ENCODE measurements around the gene C1QTNF9.
A peak's percentile ranks its signal among the peaks of the same experiment; 100 is the strongest.
"Not testable (repeated sequence)": the region's sequence is repeated elsewhere in the genome, so short reads cannot be mapped to it uniquely, and the experiment has no call there.

C1QTNF9 gene, protein sequence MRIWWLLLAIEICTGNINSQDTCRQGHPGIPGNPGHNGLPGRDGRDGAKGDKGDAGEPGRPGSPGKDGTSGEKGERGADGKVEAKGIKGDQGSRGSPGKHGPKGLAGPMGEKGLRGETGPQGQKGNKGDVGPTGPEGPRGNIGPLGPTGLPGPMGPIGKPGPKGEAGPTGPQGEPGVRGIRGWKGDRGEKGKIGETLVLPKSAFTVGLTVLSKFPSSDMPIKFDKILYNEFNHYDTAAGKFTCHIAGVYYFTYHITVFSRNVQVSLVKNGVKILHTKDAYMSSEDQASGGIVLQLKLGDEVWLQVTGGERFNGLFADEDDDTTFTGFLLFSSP

DNA sequence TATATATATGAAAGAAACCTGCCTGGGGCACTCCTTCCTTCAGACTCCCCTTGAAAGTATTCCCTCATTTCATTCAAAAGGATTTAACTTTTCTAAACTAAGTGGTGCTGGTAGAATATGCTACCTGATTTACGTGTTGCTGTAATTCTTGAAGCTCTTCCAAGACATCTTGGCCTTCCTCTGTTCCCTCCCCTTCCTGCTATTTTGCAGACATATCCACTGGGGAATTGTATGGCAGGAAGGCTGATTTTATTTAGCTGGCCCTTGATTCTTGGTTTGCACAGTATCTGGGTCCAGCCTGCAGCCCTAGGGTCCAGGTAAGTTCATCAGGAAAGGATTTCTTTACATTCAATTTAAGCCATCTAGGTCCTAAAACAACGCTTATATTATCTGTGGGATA, at the start of gene C1QTNF9:
TSS of gene C1QTNF9 (plus strand) at position 281 of the 400 bp plus-strand sequence. CDS start 6,424 bp downstream, outside the sequence.
- DNase-seq = not testable (repeated sequence)

DNA sequence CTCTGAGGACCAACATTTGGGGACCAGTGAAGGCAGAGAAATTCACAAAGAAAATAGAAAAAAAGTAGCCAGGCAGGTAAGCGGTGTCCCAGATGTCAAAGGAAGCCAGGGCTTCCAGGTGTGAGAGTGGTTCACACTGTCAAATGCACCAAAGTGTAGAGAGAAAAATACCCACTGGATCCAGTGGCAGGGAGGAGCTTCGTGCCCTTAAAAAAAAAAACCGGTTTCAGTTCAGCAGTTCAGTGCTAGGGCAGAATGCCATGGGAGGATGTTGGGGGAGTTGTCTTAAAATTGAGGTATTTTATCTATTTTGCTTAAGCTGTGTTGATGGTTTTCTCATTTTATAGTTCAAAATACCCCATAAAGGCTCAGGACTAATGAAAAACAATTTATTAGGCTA, 47.8 kb upstream of the C1QTNF9 start:
- DNase-seq = no peak

DNA sequence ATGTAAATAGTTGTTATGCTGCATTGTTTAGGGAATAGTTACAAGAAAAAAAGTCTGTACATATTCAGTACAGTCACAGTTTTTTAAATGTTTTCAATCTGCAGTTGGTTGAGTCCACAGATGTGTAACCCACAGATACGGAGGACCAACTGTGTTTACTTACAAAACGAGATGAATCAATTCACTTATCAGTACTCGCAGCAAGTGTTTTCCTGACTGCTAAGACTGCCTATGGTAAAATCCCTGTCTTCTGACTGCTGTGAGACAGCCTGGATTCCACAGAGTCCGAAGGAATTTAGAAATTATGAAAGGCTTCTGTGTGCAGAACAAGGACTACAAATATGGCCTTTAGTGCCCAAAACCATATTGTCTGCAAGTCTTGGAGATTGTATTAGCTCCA, 45.7 kb upstream of the C1QTNF9 start:
- peak; percentile 32 for DNase-seq

DNA sequence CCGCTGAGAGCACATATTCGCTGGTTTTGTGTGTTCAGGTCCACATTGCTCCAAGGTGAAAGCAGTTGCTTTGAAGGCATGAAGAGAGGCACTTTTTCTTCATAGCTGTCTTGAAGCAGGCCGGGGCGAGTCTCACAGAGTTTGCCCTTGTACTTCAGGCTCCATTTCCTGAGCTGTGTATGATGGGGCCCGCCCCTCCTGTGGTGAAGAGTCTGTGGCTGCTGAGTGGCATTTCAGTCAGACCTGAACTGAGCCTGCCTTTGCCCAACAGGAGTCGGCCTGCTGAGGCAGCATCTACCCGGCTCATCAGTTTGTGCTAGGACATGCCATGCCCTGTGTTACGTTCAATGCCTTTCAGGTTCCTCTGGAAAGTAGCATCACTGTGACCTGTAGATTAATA, 44.4 kb upstream of the C1QTNF9 start:
- DNase-seq = peak; percentile 94

DNA sequence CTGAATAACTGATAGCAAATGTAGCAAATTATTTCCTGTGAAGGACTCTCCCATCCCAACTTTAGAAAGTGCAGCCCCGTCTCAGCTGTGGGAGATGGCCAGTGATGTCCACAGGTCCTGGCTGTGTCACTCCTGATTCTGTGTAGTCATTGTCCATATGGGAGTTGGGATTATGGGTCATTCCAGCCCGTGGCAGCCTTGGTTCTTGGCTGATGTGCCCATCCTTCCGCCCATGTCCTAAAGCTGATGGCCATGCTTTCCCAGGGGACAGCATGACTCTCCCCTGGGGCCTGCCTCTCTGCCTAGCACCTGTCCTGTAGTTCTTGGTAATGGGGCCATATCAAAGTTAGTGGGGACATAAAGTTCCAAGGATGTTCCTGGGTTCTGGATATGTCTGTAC, 43.9 kb upstream of the C1QTNF9 start:
- no peak for DNase-seq

DNA sequence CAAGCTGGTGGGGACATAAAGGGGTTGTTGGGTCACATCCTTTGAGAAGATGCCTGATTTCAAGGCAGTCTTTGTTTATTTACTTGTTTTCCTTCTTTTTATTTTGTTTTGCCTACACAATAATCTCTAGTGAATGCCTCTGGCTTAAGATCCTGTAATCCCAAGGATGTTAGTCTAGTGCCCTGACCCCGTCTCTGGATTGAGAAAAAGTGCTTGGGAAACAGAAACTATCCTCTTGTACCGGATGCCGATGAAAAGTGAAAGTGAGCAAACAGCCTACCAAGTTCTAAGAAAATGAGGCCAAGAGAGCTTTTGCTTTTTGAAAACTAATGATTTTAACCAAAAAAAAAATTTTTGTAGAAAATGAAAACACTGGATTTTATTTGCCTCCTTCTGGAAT, 42.1 kb upstream of the C1QTNF9 start:
- DNase-seq = peak; percentile 70

DNA sequence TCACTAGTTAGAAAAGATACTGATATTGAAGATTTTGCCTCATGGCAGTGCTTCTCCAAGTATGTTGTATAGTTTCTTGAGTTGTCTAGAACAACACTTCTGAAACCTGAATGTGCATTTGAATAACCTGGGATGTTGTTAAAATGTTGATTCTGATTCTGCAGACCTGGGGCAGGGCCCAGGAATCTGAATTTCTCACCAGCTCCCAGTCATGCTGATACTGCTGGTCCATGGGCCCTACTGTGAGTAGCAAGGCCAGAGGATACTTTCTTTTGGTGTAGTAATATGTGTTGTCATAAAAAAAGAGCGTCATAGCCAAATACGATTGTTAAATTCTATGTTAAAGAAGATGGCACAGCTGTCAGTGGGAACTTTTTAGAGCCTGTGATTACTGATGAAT, 41.6 kb upstream of the C1QTNF9 start:
- DNase-seq = peak; percentile 50

DNA sequence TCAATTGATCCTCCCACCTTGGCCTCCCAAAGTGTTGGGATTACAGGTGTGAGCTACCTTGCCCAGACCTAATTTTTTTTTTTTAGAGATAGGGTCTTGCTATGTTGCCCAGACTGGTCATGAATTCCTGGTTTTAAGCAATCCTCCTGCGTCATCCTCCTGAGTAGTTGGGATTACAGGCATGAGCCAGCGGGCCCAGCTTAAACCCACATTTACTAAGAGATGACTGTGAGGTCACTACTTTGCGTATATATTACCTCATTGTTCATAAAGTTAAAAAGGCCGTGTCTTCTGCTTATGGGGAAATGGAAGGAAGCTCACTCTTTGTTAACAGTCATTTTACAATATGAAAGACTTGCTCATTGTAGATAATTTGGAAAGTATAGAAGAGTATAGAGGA, 39.6 kb upstream of the C1QTNF9 start:
- DNase-seq = no peak

DNA sequence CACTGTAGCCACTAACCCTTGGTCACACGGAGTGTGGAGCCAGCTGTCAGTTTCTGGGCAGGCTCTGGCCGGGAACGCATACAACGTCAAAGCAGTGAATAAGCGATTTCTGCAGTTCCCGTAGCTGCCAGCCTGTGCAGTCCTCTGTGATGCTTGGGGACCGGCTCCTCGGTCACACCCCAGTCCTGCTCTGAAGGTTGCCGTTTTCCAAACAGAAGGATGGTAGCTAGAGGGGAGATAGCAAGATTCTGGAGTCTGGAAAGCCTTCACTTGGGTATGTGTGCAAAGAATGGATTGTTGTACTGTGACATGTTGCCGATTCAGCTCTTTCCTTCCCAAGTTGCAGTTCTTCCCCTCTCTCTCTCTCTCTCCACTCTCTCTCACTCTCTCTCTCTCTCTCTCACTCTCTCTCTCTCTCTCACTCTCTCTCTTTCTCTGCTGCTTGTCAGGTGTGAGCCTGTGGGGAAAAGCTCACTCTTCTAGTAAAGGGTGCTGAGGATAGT, 38.7 kb upstream of the C1QTNF9 start:
- DNase-seq = peak; percentile 76

DNA sequence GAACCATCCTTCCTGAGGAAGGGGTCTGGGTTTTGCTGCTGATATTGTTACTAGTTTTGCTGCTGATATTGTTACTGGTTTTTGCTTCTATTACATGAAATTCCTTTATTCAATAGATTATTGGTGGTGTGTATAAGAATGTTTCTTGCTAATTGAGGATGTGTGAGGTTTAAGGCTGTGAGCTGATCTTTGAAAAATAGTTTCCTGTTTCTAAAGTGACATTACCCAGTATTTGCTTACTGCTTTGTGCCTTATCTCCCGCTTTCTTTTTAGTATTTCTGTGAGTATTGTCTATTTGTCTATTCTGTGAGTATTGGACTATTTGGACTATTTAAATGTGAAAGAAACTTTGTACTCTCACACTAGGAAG, 38.2 kb upstream of the C1QTNF9 start:
- no peak for DNase-seq

DNA sequence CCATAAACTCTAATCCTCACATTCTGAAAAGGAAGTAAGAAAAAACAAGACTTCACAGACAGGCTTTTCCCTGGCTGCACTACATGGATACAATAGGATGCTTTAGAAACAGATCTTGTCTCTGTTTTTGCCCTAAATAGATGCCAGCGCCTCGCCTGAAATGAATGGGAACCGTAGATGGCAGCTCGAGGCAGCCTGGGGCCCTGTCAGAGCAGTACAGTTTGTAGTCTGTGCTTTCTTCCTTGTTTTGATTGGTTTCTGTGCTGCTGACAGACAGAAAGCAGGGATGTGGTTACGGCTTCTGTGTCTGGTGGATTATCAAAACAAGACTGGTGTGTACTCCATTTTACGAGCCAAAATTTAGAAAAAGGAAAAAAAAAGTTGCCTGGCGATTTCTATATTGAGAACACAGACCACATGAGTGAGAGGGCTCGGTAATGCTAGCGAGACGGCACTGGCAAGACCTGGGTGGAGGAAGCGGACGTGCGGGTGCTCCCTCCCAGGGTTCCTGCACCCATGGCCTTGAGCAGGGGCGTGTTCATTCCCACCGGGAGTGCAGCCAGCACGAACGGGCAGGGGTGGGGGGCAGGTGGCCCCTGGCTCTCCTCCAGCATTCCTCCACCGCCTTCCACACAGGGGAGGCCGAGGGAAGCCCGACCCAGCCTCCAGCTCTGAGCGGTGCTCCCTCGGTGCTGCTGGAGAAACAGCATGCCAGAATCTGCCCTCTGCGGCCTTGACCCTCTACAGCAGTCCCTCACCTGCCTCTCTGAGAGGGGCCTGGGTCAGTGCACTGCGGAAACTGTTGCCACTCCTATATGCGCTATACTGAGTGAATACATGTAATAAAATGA, 37.6 kb upstream of the C1QTNF9 start:
- peak; percentile 89 for DNase-seq

DNA sequence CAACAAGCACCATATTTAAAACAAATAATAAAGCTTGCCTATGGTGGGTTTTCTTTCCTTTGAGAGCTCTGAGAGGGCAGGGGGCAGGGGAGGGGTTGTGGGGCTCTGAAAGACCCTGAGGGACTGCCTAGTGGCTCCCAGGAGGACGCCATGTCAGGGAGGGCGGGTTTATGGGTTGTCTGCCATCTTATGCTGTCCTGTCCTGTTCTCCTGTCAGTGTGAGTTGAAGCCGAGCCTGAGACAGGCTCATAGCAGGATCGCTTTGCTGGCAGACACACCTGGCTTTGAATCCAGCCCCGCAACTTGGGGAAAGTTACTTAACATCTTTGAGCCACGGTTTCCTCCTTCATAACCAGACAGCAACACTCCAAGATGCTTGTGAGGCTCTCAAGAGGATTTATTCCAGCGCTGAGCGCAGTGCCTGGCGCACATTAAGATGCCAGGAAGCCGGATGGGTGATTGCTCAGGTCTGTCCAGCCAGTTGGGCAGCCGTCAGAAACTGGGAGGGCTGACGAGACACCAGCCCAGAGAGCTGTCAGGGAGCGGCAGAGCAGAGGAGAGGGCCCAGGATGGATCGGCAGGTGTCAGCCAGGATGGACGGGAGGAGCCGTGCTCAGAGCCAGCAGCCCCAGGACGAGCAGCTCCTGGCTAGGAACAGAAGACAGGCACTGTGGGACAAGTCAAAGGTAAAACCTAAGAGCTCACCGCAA, 36.8 kb upstream of the C1QTNF9 start:
- no peak for DNase-seq

DNA sequence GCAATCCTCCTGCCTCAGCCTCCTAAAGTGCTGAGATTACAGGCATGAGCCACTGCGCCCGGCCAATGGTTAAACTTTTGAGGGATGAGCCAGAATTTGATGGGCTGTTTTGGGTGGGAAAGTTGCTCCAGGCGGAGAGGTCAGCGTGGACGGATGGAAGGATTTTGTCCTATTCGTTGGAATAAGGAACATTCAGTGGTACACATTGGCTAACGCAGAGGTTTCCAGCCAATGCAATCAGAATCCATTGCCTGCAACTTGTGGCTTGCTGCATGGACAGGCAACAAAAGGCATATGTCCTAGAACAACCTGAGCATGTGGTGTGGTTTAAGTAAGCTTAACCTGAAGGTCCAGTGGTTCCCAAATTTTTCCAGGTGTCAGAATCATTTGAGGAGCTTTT, 35.5 kb upstream of the C1QTNF9 start:
- no peak for DNase-seq

DNA sequence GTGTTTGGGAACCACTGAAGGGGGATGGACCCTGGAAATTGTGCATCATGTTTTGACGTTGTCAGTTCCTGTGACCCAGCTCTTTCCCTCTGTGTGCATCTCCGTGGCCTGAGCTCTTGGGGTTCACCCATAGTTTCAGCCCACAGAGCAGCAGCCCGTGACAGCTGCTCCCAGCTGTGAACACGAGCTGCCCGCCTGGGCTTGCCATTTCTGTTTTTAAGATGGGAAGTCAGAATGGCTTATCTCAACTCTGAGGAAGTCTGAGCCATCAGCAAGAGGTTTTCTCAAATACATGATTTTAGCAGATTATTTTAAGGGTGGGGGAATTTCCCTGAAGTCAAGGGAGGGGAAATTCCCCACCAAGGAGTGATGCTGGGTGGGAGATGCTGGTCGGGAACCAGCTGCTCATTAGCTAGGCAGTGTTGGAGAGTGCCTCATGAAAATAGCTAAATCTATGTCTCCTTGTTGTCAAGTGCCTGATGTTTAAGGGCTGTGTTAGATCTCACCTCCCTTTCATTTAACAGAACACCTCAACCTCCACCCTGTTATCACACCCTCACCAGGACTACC, 34.8 kb upstream of the C1QTNF9 start:
- DNase-seq = peak; percentile 76

DNA sequence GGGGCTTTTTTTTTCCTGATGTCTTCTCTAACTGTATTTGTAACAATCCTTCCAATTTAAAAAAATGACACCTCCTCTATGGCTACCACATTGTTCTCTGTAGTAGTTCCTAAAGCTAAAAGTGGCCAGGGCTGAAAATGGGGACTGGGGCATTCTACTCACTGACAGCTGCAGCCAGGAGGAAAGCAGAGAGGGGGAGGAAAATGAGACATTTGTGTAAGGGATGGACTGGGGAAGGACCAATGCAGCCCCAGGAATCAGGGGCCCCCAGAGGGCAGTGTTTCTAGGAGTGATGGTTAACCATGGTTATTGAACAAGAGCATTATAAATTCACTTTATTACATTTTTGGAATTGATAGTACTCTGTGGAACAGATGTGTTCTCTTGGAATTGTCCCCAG, 34.3 kb upstream of the C1QTNF9 start:
- no peak for DNase-seq

DNA sequence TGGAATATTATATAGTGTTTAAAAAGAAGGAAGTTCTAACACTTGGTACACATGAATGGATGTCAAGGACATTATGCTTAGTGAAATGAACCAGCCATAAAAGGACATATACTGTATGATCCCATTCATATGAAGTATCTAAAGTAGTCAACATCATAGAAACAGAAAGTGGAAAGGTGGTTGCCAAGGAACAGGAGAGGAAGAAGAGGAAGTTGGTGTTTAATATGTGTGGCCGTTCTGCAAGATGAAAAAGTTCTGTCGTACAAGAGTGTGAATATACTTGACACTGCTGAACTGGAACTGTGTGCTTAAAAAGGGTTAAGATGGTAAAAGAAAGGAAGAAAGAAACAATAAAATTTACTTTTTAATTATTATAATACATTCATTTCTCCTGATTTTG, 33.1 kb upstream of the C1QTNF9 start:
- DNase-seq = peak; percentile 58

DNA sequence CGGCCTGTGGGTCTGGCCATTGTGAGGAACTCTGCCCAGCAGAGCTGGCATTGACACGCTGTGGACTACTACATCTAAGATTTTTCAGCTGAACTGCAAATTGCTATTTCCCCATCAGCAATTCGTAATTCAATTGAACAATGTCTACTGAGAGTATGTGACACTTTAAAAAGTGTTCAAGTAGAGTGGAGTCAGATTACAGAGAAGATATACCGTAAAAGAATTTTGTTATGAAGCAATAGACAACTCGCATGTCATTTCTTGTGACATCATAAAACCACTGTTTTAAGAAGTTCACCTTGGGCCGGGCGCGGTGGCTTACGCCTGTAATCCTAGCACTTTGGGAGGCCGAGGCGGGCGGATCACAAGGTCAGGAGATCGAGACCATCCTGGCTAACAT, 32.5 kb upstream of the C1QTNF9 start:
- no peak for DNase-seq

DNA sequence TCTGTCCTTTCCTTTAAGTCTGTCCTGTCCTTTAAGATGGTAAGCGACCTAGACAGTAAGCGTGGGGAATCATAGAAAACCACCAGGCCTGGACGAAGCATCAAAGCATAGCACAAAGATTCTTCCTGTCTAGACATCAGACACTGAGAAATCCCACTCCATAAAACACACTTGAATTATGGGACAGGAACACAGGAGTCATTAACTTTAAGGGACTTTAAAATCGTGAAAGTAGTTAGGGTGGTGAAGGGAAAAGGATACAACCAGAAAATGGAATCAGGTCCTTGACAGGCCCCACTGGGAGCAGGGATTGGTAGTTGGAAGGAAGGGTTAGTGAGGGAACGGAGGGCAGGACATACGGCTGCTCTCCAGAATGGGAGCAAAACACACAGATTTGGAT, 31.6 kb upstream of the C1QTNF9 start:
- DNase-seq = no peak

DNA sequence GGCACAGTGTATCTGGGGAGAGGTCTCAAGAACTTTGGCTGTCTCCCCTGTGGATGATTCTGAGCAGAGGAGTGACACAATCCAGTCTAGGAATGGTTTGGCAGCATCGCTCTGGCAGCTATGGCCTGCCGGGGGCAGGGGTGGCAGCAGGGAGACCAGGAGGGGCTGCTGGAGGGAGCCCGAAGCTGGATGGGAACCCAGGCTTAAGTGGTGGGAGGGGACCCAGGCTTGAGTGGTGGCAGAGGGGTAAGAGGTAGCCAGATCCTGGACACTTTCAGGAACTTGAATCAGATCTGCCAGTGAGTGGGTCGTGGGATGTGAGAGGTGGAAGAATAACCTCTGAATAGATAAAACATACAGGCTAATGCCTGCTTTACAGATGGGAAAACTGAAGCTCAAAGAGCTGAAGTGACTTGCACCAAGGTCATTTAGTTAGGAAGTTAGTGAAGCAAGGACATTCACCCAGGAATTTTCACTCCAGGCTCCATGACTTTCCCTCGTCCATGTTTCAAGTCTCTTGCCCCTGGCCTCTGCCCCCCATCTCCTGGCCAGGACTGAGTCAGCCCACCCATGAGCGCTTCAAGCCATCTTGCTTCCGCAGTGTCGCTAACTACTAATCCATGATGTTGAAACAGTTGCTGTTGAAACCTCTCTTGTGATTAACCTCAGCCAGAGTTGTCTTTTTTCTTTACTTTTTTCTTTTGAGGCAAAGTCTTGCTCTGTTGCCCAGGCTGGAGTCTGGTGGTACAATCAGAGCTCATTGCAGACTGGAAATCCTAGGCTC, 29.9 kb upstream of the C1QTNF9 start:
- DNase-seq = no peak

DNA sequence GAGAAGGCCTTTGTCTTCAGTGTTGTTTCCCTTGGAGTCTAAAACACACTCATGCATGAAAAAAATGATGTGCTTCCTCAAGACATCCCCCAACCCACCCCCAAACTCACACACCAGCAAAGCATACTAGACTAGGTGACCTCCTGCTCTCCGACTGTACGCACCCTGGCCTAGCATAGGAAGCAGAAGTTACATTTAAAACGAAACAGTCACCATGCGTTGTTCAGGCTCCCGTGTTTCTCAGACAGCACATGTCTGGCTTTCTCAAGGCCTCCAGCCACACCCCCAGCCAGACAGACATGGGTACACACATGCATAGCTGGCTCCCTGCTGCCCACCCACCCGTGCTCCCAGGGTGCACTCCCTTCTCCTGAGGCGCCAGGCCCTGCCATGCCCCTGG, 28.7 kb upstream of the C1QTNF9 start:
- no peak for DNase-seq

DNA sequence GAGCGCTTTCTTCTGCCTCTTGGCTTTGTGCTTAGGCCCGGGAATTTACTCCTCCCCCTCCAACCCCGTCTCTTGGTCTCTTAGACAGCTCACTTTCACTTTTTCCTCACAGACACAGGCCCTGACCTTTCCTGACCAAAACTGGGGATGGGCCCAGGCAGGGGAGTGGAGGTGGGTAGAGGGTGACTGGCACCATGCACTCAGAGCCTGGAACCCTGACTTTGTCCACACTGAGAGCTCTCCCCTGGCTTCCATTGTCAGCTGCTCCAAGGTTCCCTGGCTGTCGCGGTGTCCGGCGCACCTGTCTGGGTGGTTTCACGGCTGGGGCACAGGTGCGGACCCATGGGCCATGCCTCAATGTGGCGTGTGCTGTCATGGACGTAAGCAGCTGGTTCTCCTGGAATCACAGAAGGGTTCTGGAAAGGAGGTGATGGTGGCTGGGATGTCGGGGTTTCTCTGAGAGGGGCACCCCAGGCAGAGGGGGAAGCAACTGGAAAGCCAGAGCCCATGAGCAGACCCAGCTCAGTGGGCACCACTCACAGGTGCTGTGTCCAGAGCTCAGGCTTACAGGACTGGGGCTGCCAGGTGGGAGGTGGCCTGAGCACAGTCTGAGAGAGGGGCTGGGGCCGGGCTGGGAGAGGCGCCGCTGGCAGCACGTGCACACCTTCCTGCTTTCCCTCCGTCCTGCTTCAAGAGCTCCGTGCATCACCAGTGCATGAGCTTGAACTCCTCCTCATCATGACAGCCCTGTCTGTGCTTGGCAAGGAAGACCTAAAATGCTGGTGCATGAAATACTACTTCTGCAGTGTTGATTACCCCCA, 28.0 kb upstream of the C1QTNF9 start:
- no peak for DNase-seq
